ENCODE data around the gene MCTP1. TPM values are rescaled to one million over a fixed set of nuclear protein-coding genes. Genes with fewer than 3 reads are reported as not detected.

The MCTP1 gene
- total and polyA plus RNA-seq, 2 of the 13 experiments (the other 11 are each of a cell fraction or from before 2014, with no cell fraction given): 0.15 to 0.48 TPM

- Histone ChIP-seq H2AFZ (ENCODE audit: low read length) (no peak overlapping the region), H3K27ac (ENCODE audit: extremely low read length, insufficient read depth, low read length) (no peak overlapping the region), H3K36me3 (replicated peaks in 1 of 2; ENCODE audit: control insufficient read depth in 1 of 2, insufficient read depth in 2 of 2, low read length in 2 of 2) (peaks cover 0 to 15% of the 10 kb centered on the region in 2 experiments; a peak in 3 of 5 replicates), H3K9me3 (ENCODE audit: low read length) (no peaks in the 10 kb centered on the region), H3K79me2 (ENCODE audit: insufficient read depth, low read length) (no peaks in the 10 kb centered on the region), H3K27me3 (ENCODE audit: control insufficient read depth in 1 of 2, insufficient read depth in 2 of 2, low read length in 2 of 2) (no peaks in the 10 kb centered on the region), H3K4me1 (ENCODE audit: insufficient read depth, low read length) (no peaks in the 10 kb centered on the region), H3K9ac (ENCODE audit: insufficient read depth, low read depth, low read length) (no peak overlapping the region), H3K4me2 (ENCODE audit: low read depth, low read length) (no peak overlapping the region), H3K4me3 (replicated peaks in 1 of 3; ENCODE audit: insufficient read depth in 1 of 3, low read depth in 2 of 3, low read length in 3 of 3) (no peak overlapping the region), H4K20me1 (ENCODE audit: insufficient read depth, low read length) (no peaks in the 10 kb centered on the region)
- 98% methylated on average over 2 of the region's 2 CpGs for WGBS (ENCODE audit: low lambda C conversion rate)
- ChIA-PET POLR2A (no interaction called here), CTCF (ENCODE audit: low intra/inter-chr PET ratio, low total read pairs) (no interaction called here)
- DNase-seq (ENCODE audit: low spot score): no peak
- ATAC-seq: no peak
- intact Hi-C loops (cut with micrococcal nuclease; ENCODE audit: unreplicated experiment): no loop called here
- in situ Hi-C loops (cut with HindIII; ENCODE audit: extremely low pct_ligation_motif_present, low pct_unique_long_range_greater_than_20kb): no loop called here
- BruUV-seq (replicated peaks): no TSS peak
- no peak for FAIRE-seq
- TF ChIP-seq ZNF451 (CRISPR knock-in tag; IDR thresholded peaks at IDR 0.05) (no peak), RXRB (CRISPR knock-in tag; IDR thresholded peaks at IDR 0.05; ENCODE audit: borderline replicate concordance) (no peak), RARA (CRISPR knock-in tag; IDR thresholded peaks at IDR 0.05) (no peak), ARID5B (CRISPR knock-in tag; IDR thresholded peaks at IDR 0.05) (no peak), ELK4 (CRISPR knock-in tag; IDR thresholded peaks at IDR 0.05; ENCODE audit: borderline replicate concordance) (no peak), ZNF609 (CRISPR knock-in tag; IDR thresholded peaks at IDR 0.05; ENCODE audit: borderline replicate concordance) (no peak), ZNF292 (CRISPR knock-in tag; IDR thresholded peaks at IDR 0.05; ENCODE audit: borderline replicate concordance, low read depth) (no peak), MIER2 (CRISPR knock-in tag; IDR thresholded peaks at IDR 0.05) (no peak), ZNF510 (CRISPR knock-in tag; IDR thresholded peaks at IDR 0.05; ENCODE audit: low read depth) (no peak), KLF6 (CRISPR knock-in tag; IDR thresholded peaks at IDR 0.05) (no peak), SMYD3 (CRISPR knock-in tag; IDR thresholded peaks at IDR 0.05) (no peak), ZNF331 (CRISPR knock-in tag; IDR thresholded peaks at IDR 0.05) (no peak)
- TF ChIP-seq, protein P1, sequence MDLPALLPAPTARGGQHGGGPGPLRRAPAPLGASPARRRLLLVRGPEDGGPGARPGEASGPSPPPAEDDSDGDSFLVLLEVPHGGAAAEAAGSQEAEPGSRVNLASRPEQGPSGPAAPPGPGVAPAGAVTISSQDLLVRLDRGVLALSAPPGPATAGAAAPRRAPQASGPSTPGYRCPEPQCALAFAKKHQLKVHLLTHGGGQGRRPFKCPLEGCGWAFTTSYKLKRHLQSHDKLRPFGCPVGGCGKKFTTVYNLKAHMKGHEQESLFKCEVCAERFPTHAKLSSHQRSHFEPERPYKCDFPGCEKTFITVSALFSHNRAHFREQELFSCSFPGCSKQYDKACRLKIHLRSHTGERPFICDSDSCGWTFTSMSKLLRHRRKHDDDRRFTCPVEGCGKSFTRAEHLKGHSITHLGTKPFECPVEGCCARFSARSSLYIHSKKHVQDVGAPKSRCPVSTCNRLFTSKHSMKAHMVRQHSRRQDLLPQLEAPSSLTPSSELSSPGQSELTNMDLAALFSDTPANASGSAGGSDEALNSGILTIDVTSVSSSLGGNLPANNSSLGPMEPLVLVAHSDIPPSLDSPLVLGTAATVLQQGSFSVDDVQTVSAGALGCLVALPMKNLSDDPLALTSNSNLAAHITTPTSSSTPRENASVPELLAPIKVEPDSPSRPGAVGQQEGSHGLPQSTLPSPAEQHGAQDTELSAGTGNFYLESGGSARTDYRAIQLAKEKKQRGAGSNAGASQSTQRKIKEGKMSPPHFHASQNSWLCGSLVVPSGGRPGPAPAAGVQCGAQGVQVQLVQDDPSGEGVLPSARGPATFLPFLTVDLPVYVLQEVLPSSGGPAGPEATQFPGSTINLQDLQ (CRISPR knock-in tag; IDR thresholded peaks at IDR 0.05): no peak
Measured at GRCh38 chr5:94690778-94691177, 594.1 kb downstream of the MCTP1 start.
